ENCODE results near the gene ARHGEF1.
"Not testable (repeated sequence)": the region's sequence is repeated elsewhere in the genome, so short reads cannot be mapped to it uniquely, and the experiment has no call there.

ARHGEF1 gene

DNA sequence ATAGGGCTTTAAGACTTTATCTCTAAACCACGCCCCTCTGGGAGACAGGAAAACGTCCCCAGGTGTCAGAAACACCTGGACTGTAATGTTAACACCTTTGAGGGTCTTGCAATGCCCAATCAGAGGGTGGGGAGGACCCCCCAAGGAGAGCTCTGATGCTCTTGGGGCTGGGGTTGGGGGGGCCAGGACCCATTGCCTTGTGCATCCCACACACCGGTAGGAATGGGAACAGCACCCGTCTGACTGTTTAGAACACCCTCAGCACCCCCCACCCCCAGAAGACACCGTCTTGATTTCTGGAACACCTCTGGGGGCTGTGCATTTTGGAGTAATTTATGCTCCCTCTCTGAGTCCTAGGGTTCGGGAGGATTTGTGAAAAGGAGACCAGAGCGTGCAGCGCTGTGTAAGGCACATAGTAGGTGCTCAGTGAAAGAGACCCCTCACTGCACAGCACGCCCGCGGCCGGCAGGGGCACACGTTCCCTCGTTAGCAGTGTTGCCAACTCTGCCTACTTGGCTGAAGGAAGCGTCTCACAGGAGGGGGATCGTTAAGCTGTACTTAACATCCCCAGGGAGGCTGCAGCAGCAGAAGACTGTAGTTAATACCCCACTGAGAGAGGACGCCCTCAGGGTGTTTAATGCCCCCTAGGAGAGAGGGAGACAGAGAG lies 48.1 kb downstream of the ARHGEF1 start:
- no peak for DNase-seq (ENCODE audit: low read depth in 2 of 2)

DNA sequence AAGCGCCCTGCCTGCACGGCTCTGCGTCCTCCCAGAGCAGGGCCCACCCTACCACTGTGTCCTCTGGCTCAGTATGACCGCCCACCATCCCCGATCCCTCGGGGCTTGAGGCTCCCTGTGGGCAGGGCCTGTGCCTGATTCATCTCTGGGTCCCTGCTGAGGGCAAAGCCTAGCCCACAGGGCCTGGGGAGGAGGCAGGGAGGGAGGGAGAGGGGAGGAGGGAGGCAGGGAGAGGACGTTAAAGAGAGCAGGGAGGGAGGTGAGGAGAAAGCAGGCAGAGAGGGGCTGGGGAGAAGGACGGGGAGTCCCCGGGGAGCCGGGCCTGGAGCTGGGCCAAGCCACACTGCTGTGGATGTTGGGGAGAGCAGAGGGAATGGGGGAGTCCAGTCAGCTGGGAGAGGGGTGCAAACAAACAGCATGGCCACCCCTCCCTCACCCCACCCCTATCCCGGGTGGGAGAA lies 49.3 kb downstream of the ARHGEF1 start:
- no peak for DNase-seq (ENCODE audit: low read depth in 2 of 2)

DNA sequence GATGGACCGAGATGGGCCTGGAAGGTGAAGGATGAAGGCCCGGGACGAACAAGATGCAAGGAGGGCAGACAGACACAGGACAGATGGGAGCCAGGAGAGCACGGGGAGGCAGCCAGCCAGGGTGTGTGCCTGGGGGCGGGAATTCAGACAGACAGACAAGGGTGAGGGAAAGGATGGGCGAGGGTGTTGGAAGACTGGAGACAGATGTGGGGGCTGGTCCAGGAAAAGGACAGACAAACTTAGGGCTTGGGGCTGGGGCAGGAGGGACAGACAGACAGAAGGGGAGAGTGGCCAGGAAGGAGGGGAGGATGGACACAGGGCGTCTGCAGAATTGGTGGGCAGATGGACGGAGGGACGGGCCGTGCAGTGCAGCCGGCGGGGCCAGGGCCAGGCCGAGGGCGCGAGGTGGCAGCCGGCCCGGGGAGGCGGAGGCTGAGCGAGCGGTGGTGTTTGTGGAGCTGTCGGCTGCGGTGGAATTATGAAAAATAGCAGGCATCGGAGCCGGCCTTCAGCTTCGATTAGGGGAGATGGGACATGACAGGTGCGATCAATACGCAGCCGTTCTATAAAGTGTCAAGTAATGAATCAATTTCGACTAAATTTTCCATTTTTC lies 49.8 kb downstream of the ARHGEF1 start:
- no peak for DNase-seq (ENCODE audit: low read depth in 2 of 2)

DNA sequence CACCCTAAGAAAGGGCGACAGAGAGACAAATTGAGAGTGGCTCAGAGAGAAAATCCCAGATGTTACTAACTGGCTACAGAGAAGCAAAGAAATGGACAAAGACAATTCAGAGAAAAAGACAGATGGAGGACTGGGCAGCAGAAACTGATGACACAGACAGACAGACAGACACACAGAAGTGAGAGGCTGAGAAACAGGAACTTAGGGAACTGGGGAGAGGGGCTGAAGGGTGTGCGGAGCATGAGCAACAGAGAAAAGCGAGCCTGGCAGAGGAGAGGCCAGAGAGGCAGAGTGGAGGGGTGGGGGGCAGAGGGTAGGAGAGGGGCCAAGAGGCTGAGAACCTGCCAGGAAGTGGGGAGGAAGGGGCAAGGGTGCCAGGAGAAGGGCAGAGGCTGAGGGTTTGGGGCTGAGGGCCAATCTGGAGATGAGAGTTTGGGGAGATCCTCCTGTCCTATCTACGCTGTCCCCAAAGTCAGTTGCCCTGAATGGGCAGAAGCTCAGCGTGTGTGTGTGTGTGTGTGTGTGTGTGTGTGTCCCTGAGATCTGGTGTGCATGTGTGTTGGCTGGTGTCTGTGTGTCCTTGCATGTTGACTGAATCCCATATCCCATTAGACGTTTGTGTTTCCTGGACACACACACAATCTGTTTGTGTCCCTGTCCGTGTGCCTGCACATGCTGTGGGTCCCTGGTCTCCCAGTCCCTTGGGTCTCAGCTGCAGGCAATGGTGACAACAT lies 50.9 kb downstream of the ARHGEF1 start:
- DNase-seq (ENCODE audit: low read depth in 2 of 2) = no peak

DNA sequence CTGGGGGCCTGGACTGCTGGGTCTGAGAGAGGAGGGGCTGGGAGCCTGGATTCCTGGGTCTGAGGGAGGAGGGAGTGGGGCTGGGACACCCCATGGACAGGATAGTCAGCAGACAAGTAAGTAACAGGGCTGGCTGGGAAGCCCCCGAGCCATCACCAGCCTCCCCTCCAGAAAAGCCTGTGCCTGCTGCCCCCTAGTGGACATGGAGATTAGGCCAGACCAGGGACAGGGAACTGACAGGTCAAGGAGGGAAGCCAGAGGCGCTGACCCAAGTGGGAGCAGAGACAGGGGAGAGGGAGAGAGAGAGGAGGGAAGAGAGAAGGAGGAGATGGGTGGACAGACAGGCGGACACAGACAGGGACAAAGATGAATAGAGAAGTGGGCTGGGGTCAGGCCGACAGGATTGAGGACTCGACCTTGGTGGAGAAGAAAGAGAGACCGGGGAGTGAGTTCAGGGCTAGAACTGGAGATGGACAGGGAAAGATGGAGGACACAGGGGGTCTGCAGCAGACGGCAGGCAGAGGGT lies 51.9 kb downstream of the ARHGEF1 start:
- peak; percentile 62 to 71 for DNase-seq (ENCODE audit: low read depth in 2 of 2)

DNA sequence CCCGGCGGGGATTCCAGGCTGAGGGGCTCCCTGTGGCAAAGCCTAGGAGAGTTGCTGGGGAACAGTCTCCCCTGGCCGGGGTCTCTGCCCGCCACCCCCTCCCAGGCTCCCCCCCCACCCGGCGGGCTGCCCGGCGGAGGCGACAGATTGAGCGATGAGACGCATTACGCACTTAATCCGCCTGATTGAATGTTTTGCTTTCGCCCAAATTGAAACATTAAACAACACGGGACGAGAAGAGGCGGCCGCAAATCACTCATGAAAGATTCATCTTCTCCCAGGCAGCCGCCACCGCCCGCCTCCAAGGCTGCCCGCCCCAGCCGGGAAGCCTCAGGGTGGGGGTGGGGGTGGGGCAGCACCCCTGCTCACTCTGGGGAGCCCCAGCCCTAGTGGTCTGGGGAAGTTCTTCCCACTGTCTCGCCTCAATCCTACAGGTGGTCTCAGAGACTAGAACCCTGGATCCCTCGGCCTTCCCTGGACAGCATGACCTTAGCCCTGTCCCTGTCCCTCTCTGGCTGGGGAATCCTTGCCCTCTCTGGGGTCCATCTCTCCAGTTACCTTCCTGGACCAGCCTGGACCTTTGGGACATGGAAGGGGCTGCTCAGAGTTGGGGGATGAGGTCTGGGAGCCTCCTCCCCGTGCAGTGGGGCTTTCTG lies 52.9 kb downstream of the ARHGEF1 start:
- no peak for DNase-seq (ENCODE audit: low read depth in 2 of 2)

DNA sequence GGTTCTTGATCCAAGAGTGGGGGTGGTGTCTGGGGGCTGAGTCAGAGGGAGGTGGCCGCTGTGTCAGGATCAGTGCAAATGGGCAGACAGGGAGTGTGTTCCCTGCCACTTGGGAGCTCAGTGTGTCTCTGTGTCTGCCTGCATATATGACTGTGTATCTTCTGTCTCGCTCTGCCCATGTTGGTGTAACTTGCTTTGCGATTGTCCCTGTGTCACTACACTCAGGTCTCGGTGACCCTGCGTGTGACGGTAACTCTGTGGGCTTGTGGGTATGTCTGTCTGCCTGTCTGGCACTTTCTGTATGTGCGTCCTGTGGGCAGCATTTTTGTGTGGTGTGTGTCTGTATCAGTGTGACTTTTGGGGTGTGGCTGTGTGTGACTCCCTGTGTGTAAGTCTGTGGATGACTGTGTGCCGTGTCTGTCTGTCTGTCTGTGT lies 53.4 kb downstream of the ARHGEF1 start:
- DNase-seq (ENCODE audit: low read depth in 2 of 2) = peak in 1 of 2 donors; percentile 46

DNA sequence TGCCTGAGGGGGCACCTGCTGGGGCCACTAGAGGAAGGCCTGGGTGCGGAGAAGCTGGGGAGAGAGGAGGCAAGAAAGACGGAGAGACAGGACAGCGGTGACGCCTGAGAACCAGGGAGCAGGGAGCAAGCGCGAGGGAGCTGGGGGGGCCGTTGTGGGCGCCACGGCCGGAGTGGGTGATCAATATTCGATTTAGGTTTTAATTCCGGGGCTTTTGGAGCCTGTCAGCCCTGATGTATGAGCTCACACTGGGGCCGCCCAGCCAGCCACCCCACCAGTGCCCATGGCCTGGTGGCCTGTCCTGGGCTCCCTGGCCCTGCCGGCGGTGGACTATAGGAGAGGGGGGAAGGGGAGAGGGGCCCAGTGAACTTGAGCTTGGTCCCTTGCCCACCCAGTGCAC lies 54.0 kb downstream of the ARHGEF1 start:
- DNase-seq (ENCODE audit: low read depth in 2 of 2) = no peak

DNA sequence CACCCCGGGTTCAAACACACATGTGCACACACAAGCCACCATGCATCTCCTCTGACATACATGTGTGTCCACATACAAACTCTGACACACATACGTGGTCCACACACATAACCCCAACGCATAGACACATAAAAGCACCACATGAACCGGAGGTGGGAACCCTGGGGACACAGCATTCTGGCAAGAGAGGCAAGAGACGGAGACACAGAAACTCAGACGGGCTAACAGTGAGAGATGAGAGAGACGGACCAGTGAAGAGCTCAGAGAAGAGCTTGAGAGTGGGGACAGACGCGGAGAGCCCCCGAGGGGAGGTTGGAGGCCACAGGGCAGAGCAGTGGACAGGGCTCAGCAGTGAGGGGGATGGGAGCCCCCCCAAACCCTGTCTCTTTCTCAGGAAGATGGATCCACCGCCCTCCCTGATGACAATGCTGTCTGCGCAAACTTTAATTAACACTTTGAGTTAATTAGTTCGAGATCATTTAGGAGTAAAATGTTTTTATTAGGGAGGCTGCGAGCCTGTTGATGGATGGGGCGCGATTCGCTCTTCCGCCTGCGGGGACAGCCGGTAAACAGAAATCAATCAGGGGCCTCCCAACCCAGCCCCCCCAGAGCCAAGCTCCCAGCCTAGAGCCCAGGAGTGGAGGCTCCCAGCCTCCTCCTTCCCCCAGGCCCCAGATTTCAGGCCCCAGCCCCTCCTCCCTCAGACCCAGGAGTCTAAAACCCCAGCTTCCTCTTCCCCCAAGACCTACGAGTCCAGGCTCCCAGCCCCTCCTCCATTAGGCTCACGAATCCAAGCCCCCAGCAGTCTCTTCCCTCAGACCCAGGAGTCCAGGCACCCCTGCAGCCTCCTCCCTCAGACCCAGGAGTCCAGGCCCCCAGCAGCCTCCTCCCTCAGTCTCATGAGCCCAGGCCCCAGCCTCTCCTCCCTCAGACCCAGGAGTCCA lies 54.8 kb downstream of the ARHGEF1 start:
- no peak for DNase-seq (ENCODE audit: low read depth in 2 of 2)

DNA sequence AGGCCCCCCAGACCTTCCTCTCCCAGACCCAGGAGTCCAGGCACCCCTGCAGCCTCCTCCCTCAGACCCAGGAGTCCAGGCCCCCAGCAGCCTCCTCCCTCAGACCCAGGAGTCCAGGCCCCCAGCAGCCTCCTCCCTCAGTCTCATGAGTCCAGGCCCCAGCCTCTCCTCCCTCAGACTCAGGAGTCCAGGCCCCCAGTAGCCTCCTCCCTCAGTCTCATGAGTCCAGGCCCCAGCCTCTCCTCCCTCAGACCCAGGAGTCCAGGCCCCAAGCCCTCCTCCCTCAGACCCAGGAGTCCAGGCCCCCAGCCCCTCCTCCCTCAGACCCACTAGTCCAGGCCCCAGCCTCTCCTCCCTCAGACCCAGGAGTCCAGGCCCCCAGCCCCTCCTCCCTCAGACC lies 56.2 kb downstream of the ARHGEF1 start:
- not testable (repeated sequence) for DNase-seq (ENCODE audit: low read depth in 2 of 2)

DNA sequence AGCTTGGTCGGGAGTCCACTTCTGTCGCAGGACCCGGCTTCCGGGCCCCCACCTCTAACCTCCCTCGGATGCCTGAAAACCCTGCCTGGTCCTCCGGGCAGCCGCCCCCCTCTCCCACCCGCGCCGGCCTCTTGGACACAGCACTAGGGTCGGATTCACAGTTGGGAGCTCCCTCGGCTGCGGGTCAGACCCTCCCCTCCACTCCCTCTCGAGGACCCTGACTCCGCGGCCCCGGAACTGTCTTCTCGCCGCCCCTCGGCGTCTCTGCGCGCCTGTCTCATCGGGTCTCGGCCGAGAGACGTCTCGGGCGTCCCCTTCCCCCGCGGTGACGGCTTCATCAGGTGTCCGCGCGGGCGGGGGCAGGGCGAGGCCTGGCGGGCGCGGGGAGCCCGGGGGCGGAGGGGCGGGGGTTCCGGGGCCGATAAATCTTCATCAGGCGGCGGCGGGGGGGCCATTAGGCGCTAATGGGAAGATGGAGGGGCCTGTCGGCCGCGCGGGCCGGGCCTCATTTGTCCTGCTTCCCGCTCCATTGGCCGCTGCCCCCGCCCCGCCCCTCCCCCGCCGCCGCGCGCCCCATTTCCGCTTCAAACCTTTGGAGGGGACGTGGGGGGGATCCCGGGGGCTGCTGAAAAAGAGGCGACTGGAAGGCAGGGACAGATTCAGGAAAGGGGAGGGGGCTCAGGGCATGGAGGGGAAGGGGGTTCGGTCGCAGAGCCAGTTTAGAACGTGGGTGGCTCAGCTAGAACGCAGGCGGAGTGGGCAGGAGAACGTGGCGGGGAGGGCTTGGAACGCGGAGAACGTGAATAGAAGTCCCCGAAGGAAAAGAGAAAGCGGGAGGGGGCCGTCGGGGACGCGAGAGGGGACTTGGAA lies 57.1 kb downstream of the ARHGEF1 start:
- peak in 1 of 2 donors; percentile 56 for DNase-seq (ENCODE audit: low read depth in 2 of 2)

DNA sequence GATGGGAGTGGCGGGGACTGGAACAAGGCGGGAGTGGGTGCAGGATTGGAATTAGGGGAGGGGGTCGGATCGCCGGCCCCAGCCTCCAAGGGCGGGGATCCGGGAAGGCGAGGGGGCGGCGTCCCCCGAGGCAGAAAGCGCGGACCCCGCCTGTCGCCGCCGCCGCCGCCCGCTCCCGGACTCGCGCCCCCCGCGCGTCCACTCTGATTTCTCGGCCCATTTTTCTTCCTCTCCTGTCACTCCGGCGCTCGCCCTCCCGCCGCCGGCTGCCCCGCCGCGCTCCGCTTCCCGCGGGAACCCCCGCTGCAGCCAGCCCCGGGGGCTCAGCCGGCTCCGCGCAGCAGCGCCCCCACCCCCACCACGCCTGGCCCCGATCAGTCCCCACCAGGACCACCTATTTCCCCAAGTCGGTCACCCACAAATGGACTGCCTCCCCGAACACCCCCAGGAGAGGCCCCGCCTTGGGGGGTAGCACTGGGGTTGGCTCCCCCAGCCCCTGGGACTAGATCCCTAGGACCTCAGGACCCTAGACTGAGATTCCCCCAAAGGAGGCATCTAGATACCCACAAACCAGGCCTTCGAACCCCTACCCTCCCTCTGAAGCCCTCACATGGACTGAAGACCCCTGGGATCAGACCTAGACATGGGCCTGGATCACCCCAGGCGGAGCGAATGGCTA lies 57.9 kb downstream of the ARHGEF1 start:
- no peak for DNase-seq (ENCODE audit: low read depth in 2 of 2)

DNA sequence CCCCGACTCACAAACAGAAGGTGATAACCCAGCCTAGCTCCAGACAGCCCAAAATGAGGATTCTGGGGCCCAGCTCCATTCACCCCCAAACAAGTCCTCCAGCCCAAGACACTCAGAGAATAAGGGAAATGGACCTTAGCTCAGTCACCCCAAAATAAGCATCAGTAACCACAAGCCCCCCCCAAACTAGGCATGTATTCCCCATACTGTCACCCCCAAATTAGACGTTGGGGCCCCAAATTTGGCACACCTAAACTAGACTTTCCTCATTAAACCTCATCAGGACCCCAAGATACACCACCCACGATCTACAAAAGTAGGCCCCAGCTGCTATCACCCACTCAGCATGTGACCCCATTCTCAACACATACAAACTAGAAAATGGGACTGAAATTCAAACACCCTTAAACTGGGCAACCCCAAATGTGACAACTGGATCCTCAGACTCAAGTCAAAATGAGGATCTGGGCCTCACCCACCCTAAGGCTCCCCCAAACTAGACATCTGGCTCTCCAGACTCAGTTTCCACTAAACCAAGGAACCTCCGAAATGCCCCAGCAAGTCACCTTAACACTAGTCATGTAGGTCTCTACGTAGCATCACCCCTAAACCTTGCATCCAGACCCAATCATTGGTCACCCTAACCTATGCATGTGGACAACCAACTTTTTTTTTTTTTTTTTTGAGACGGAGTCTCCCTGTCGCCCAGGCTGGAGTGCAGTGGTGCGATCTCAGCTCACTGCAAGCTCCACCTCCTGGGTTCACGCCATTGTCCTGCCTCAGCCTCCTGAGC lies 58.6 kb downstream of the ARHGEF1 start:
- DNase-seq (ENCODE audit: low read depth in 2 of 2) = no peak

DNA sequence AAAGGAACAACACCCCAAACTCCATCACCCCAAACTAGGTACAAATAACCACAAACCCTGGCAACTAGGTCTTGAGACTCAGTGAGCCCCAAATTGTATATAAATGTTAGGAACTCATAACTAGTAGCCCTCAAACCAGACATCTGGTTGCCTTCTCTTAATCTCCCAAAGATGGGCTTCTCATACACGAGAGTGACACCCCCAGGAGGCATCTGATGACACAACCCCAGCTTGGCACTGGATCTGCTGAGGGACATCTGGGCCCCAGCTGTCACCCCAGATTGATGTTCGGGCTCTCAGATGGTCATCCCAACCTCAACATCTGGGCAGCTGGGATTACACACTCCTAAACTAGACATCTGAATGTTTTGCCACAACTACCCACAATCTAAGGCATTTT lies 61.4 kb downstream of the ARHGEF1 start:
- DNase-seq (ENCODE audit: low read depth in 2 of 2) = no peak

DNA sequence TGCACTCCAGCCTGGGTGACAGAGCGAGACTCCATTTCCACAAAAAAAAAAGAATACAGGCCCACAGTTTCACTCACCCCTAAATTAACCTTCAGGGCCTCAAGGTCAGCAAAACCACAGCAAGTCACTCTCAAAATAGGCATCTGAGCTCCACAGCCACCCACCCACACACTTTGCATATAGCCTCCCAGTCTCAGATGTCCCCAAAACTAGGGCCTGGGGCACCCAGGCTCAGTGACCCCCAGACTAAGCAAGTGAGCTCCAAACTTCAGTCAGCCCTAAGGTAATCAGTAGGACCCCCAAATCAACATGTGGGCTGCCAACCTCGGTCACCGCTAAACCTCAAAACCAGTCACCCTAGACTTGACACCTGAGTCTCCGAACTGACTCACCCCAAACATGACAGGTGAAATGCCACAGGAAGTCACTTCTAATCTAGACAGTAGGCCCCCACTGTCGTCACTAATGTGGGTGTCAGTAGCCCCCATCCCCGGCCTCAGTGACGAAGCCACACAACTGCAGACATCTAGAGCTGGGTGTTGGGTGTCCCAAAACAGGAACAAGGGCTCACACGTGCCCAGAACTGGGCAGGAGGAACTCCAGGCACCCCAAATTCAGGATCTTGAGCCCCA lies 62.3 kb downstream of the ARHGEF1 start:
- DNase-seq (ENCODE audit: low read depth in 2 of 2) = peak; percentile 77 to 90

DNA sequence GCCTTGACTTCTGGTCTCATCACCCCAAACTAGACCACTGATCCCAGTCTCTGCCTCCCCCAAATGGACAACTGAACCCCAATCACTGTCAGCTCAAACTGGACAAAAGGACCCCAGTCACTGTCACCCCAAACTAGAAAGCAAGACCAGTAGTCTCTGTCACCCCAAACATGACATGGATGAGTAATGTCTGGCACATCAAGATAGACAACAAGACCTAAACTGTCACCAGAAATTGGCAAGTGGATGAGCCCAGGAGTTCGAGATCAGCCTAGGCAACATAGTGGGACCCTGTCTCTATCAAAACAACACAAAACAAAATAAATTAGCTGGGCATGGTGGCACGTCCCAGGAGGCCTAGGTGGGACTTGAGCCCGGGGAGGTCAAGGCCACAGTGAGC lies 64.1 kb downstream of the ARHGEF1 start:
- DNase-seq (ENCODE audit: low read depth in 2 of 2) = no peak

DNA sequence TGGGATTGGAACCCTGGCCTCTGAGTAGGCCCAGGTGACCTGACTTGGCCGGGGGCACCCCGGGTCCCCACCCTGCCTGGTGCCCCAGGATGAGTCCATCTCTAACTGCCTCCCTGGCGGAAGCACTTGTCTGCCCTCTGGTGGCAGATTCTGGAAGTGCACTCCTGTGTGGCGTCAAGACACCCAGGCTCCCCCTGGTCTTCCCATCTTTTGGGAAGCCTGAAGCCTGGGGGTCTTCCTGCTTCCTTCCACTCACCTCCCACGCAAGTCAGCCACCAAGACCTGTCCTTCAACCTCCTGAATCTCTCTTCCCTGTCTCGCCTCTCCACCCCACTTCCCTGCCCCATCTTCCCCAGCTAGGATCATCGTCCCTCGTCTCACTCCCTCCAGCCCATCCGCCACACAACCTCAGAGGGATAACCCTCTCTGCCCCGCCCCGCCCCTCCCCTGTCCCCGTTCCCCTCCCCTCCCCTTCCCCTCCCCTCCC lies 68.7 kb downstream of the ARHGEF1 start:
- DNase-seq (ENCODE audit: low read depth in 2 of 2) = peak; percentile 72 to 84

DNA sequence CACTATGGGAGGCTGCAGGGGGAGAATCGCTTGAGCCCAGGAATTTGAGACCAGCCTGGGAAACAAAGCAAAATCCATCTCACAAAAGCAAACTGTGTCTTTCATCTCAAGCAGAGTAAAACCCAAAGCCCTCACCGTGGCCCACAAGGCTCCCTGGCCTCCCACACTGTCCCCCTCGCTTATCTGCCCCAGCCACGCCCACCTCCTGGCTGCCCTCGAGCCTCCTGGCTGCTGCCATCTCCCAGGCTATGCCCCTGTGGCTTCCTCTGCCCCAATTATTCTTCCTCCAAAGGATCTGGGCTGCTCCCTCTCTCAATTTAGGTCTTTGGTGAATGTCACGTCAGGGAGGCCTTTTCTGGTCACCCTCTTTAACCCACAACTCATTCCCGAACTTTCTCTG lies 72.5 kb downstream of the ARHGEF1 start:
- DNase-seq (ENCODE audit: low read depth in 2 of 2) = no peak

Data from activated CD8-positive, alpha-beta memory T cell treated with anti-CD3 and anti-CD28 coated beads for 4 hours (primary cell).